ENCODE data around the gene BTG4. TPM values are rescaled to one million over a fixed set of nuclear protein-coding genes. Genes with fewer than 3 reads are reported as not detected.

Gene BTG4
- total and polyA plus RNA-seq, 2 donors (not counting 1 experiment from before 2014, with no cell fraction given): not detected

DNA sequence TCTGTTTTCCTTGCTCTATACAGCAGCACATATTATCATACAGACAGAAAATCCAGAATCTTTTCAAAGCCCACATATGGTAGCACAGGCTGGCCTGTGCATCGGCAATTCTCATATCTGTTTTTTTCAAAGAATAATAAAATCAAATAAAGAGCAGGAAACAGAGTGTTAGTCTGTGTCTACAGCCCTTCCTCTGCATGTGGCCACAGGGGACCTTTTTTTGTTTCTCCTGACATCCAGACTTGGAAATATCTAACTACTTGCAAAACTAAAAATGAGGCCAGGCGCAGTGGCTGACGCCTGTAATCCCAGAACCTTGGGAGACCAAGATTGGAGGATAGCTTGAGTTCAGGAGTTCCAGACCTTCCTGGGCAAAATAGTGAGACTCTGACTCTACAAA lies 48.6 kb upstream of the BTG4 start:
- CTCF ChIA-PET: interaction anchor here (1.2 to 5.1 kb wide), 3 partner anchors 26 to 280 kb away, joined by 5 to 39 read pairs (median 16); no protein-coding TSS in a partner anchor
- H3K9me3 Mint-ChIP-seq (ENCODE audit: insufficient read depth): peaks cover 5% of the 10 kb centered on the region
- 95% methylated on average over 2 of the region's 3 CpGs for WGBS (ENCODE audit: insufficient coverage)
- Histone ChIP-seq H3K27me3 (replicated peaks in 1 of 4; ENCODE audit: control extremely low read depth in 1 of 4, control insufficient read depth in 3 of 4, insufficient read depth in 4 of 4, low read length in 3 of 4) (peaks cover 0 to 1% (median 0%) of the 10 kb centered on the region in 4 experiments), H3K9me3 (ENCODE audit: control extremely low read depth in 1 of 3, control insufficient read depth in 2 of 3, insufficient read depth in 1 of 3, low read length in 2 of 3) (peaks cover 0 to 7% (median 7%) of the 10 kb centered on the region in 3 donors), H3K4me2 (replicated peaks; ENCODE audit: low read depth, low read length, poor library complexity, severe bottlenecking) (no peak overlapping the region), H3K79me2 (ENCODE audit: control insufficient read depth, insufficient read depth, low read length) (no peaks in the 10 kb centered on the region), H3K27ac (ENCODE audit: low read length in 2 of 2) (no peak overlapping the region), H4K20me1 (ENCODE audit: control insufficient read depth, insufficient read depth, low read length, poor library complexity, severe bottlenecking) (no peaks in the 10 kb centered on the region), H3K36me3 (replicated peaks in 1 of 2; ENCODE audit: control extremely low read depth in 1 of 2, control insufficient read depth in 1 of 2, extremely low read depth in 1 of 2, insufficient read depth in 2 of 2, low read length in 1 of 2) (no peaks in the 10 kb centered on the region), H3K9ac (ENCODE audit: low read length) (no peak overlapping the region), H3K4me3 (ENCODE audit: control extremely low read depth in 1 of 5, extremely low read depth in 1 of 5, insufficient read depth in 1 of 5, low read depth in 2 of 5, low read length in 4 of 5) (no peak overlapping the region), H3K4me1 (ENCODE audit: control insufficient read depth in 2 of 2, insufficient read depth in 2 of 2, low read length in 2 of 2) (no peaks in the 10 kb centered on the region), H2AFZ (ENCODE audit: insufficient read depth, low read depth, low read length, poor library complexity, severe bottlenecking) (no peak overlapping the region)
- ATAC-seq (ENCODE audit: low read depth): no peak
- H3K4me1 Mint-ChIP-seq: no peaks in the 10 kb centered on the region
- no peak overlapping the region for H3K27ac Mint-ChIP-seq
- POLR2A ChIA-PET: no interaction called here
- H3K4me3 Mint-ChIP-seq: no peak overlapping the region
- TF ChIP-seq EZH2 (IDR thresholded peaks at IDR 0.05; ENCODE audit: borderline replicate concordance, insufficient read depth, low read depth, low read length, poor library complexity, severe bottlenecking): no peak
- TF ChIP-seq, protein P1, sequence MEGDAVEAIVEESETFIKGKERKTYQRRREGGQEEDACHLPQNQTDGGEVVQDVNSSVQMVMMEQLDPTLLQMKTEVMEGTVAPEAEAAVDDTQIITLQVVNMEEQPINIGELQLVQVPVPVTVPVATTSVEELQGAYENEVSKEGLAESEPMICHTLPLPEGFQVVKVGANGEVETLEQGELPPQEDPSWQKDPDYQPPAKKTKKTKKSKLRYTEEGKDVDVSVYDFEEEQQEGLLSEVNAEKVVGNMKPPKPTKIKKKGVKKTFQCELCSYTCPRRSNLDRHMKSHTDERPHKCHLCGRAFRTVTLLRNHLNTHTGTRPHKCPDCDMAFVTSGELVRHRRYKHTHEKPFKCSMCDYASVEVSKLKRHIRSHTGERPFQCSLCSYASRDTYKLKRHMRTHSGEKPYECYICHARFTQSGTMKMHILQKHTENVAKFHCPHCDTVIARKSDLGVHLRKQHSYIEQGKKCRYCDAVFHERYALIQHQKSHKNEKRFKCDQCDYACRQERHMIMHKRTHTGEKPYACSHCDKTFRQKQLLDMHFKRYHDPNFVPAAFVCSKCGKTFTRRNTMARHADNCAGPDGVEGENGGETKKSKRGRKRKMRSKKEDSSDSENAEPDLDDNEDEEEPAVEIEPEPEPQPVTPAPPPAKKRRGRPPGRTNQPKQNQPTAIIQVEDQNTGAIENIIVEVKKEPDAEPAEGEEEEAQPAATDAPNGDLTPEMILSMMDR (IDR thresholded peaks at IDR 0.05): no peak
- no peak for DNase-seq
- peaks cover 12% of the 10 kb centered on the region for H3K27me3 Mint-ChIP-seq
- intact Hi-C loops (cut with micrococcal nuclease): no loop called here

DNA sequence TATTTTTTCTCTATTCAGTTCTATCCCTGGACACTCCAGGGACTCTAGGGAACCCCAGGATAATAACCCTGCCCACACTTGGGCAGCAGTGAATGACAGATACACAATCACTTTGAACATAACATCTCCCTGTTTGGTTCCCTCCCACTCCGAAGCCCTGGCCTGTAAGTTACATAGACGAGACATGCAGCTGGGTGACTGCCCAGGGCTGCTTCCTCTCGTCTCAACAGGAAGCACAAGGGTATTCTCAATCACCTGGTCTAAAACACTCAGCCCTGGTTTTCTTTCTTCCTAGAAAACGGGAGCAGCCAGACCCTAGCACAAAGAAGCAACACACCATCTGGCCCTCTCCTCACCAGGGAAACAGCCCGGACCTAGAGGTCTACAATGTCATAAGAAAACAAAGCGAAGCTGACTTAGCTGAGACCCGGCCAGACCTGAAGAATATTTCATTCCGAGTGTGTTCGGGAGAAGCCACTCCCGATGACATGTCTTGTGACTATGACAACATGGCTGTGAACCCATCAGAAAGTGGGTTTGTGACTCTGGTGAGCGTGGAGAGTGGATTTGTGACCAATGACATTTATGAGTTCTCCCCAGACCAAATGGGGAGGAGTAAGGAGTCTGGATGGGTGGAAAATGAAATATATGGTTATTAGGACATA lies 47.7 kb upstream of the BTG4 start:
- no peaks in the 10 kb centered on the region for H3K4me1 ChIP-seq (ENCODE audit: control insufficient read depth in 2 of 2, insufficient read depth in 2 of 2, low read length in 2 of 2)
- no peak for ATAC-seq (ENCODE audit: low read depth)
- TF ChIP-seq, protein P1 (IDR thresholded peaks at IDR 0.05): no peak
- no peak for TF ChIP-seq EZH2 (IDR thresholded peaks at IDR 0.05; ENCODE audit: borderline replicate concordance, insufficient read depth, low read depth, low read length, poor library complexity, severe bottlenecking)
- no peaks in the 10 kb centered on the region for H3K79me2 ChIP-seq (ENCODE audit: control insufficient read depth, insufficient read depth, low read length)
- intact Hi-C loops (cut with micrococcal nuclease): no loop called here
- Mint-ChIP-seq H3K27me3 (peaks cover 12% of the 10 kb centered on the region), H3K4me3 (no peak overlapping the region), H3K4me1 (no peaks in the 10 kb centered on the region), H3K27ac (no peak overlapping the region), H3K9me3 (ENCODE audit: insufficient read depth) (peaks cover 7% of the 10 kb centered on the region)
- ChIA-PET CTCF (interaction anchor here (1.2 to 5.1 kb wide), 3 partner anchors 217 to 281 kb away, joined by 4 to 39 read pairs (median 16); no protein-coding TSS in a partner anchor), POLR2A (no interaction called here)
- H2AFZ ChIP-seq (ENCODE audit: insufficient read depth, low read depth, low read length, poor library complexity, severe bottlenecking): no peak overlapping the region
- H3K27ac ChIP-seq (ENCODE audit: low read length in 2 of 2): no peak overlapping the region
- H3K4me3 ChIP-seq (ENCODE audit: control extremely low read depth in 1 of 5, extremely low read depth in 1 of 5, insufficient read depth in 1 of 5, low read depth in 2 of 5, low read length in 4 of 5): no peak overlapping the region
- H4K20me1 ChIP-seq (ENCODE audit: control insufficient read depth, insufficient read depth, low read length, poor library complexity, severe bottlenecking): no peaks in the 10 kb centered on the region
- peaks cover 0 to 2% (median 0%) of the 10 kb centered on the region in 4 experiments for H3K27me3 ChIP-seq (replicated peaks in 1 of 4; ENCODE audit: control extremely low read depth in 1 of 4, control insufficient read depth in 3 of 4, insufficient read depth in 4 of 4, low read length in 3 of 4)
- no peaks in the 10 kb centered on the region for H3K36me3 ChIP-seq (replicated peaks in 1 of 2; ENCODE audit: control extremely low read depth in 1 of 2, control insufficient read depth in 1 of 2, extremely low read depth in 1 of 2, insufficient read depth in 2 of 2, low read length in 1 of 2)
- no peak overlapping the region for H3K4me2 ChIP-seq (replicated peaks; ENCODE audit: low read depth, low read length, poor library complexity, severe bottlenecking)
- 65% methylated on average over 11 of the region's 11 CpGs for WGBS (ENCODE audit: insufficient coverage)
- H3K9ac ChIP-seq (ENCODE audit: low read length): no peak overlapping the region
- H3K9me3 ChIP-seq (ENCODE audit: control extremely low read depth in 1 of 3, control insufficient read depth in 2 of 3, insufficient read depth in 1 of 3, low read length in 2 of 3): peaks cover 0 to 12% (median 7%) of the 10 kb centered on the region in 3 donors
- DNase-seq: no peak

Measured in B cell (primary cell).